Motor neuron (in vitro differentiated cells): ENCODE data around the gene DIS3L2. TPM values are rescaled to one million over a fixed set of nuclear protein-coding genes. Genes with fewer than 3 reads are reported as not detected.
"Not testable (repeated sequence)": the region's sequence is repeated elsewhere in the genome, so short reads cannot be mapped to it uniquely, and the experiment has no call there.

ENCODE experiments used
- ATAC-seq, 8 experiments: fragments of 200-7000 bp; cut with Tn5 transposase; replicated peaks in 6 of 8; 2 replicates each; pipeline ENCODE4 v1.8.0; 2021; ENCODE audit warnings: mild to moderate bottlenecking in 8 of 8, moderate library complexity in 8 of 8
- H3K27ac ChIP-seq, 2 donors: fragments of 250-450 bp; sonication (Bioruptor Pico); 2 replicates each; pipeline ENCODE4 v1.9.0; 2021; ENCODE audit warnings: antibody characterized with exemption in 2 of 2, mild to moderate bottlenecking in 2 of 2, moderate library complexity in 1 of 2
- H3K4me1 ChIP-seq, 2 donors: fragments of 250-450 bp; sonication (Bioruptor Pico); replicated peaks in 1 of 2; 2 replicates each; pipeline ENCODE4 v1.6.1; 2021; ENCODE audit warnings: antibody characterized with exemption in 2 of 2, mild to moderate bottlenecking in 2 of 2, moderate library complexity in 1 of 2
- H3K4me3 ChIP-seq, 5 donors: fragments of 250-450 bp; sonication (Bioruptor Pico); 2 replicates each; pipeline ENCODE4 v1.9.0; 2021; ENCODE audit warnings: antibody characterized with exemption in 5 of 5, mild to moderate bottlenecking in 5 of 5, moderate library complexity in 4 of 5
- WGBS, 10 experiments: fragments of 450-650 bp; shearing (Covaris generic); methylation state at CpG; one replicate each; pipeline ENCODE4 v1.0.0; 2022; 5-methylcytosine and 5-hydroxymethylcytosine counted together
- in situ Hi-C, 9 experiments: fragments of 400-800 bp; cut with MboI; loops; one replicate each; pipeline ENCODE4 v1.15.0; 2021; ENCODE audit warnings: low sequenced_read_pairs in 9 of 9, low pct_unique_long_range_greater_than_20kb in 2 of 9; ENCODE audit not compliant: unreplicated experiment in 9 of 9
- total RNA-seq, 8 experiments: library from RNA; unstranded; fragments of 300-600 nt; gene quantifications; 2 replicates each; pipeline versions ENCODE4 v1.2.3 to v1.2.4, GENCODE V29; 2022

The DIS3L2 gene
- total RNA-seq, 8 experiments from 2014 or later, result 10.6 to 33.1 (median 21.8) TPM

- Histone ChIP-seq H3K4me1 (peaks cover 0 to 9% of the 10 kb centered on the region in 2 donors), H3K4me3 (no peak overlapping the region), H3K27ac (no peak overlapping the region)
- no peak for ATAC-seq
- WGBS, 10 experiments, result 50 to 94% (median 80%) methylated on average over 1 to 5 of the region's 12 CpGs; no CpG with 5 or more reads in 4 of the 10 experiments
- in situ Hi-C loops, result no loop called here
Measured at GRCh38 chr2:231941673-231942072, 19.8 kb upstream of the DIS3L2 start.

GRCh38 chr2:231942180-231942579, 19.3 kb upstream of the DIS3L2 start:
- 31 to 100% (median 86%) methylated on average over 2 to 6 of the region's 6 CpGs; no CpG with 5 or more reads in 1 of the 10 experiments for WGBS, 10 experiments
- no peak overlapping the region for H3K27ac ChIP-seq
- H3K4me3 ChIP-seq, result no peak overlapping the region
- no peak for ATAC-seq
- H3K4me1 ChIP-seq, result peaks cover 0 to 9% of the 10 kb centered on the region in 2 donors
- in situ Hi-C loops, result no loop called here

- Histone ChIP-seq H3K4me3 (no peak overlapping the region), H3K4me1 (no peaks in the 10 kb centered on the region), H3K27ac (no peak overlapping the region)
- no peak for ATAC-seq
- 55 to 100% (median 85%) methylated on average over 2 to 12 of the region's 15 CpGs; no CpG with 5 or more reads in 1 of the 10 experiments for WGBS, 10 experiments
- in situ Hi-C loops, result no loop called here
Measured at GRCh38 chr2:231946241-231946814, 15.2 kb upstream of the DIS3L2 start.

GRCh38 chr2:231947112-231947511, 14.4 kb upstream of the DIS3L2 start:
- in situ Hi-C loops, ATAC-seq, H3K4me1 ChIP-seq, H3K27ac ChIP-seq, H3K4me3 ChIP-seq: not testable (repeated sequence)
- WGBS, 10 experiments, result 17 to 88% (median 70%) methylated on average over 1 to 8 of the region's 11 CpGs; no CpG with 5 or more reads in 2 of the 10 experiments

- 25 to 100% (median 81%) methylated on average over 2 to 6 of the region's 7 CpGs; no CpG with 5 or more reads in 2 of the 10 experiments for WGBS, 10 experiments
- in situ Hi-C loops, result no loop called here
- Histone ChIP-seq H3K27ac (no peak overlapping the region), H3K4me1 (no peaks in the 10 kb centered on the region), H3K4me3 (no peak overlapping the region)
- ATAC-seq, result no peak
Measured at GRCh38 chr2:231947694-231948093, 13.8 kb upstream of the DIS3L2 start.

- Histone ChIP-seq H3K4me1 (no peaks in the 10 kb centered on the region), H3K27ac (no peak overlapping the region), H3K4me3 (no peak overlapping the region)
- WGBS, 10 experiments, result 49 to 100% (median 83%) methylated on average over 1 to 2 of the region's 2 CpGs; no CpG with 5 or more reads in 1 of the 10 experiments
- ATAC-seq, result no peak
- in situ Hi-C loops, result no loop called here
Measured at GRCh38 chr2:231951452-231952035, 10.0 kb upstream of the DIS3L2 start.

- Histone ChIP-seq H3K4me1 (peaks cover 4 to 5% of the 10 kb centered on the region in 2 donors), H3K4me3 (no peak overlapping the region), H3K27ac (no peak overlapping the region)
- 80 to 100% (median 92%) methylated on average over 2 to 5 of the region's 8 CpGs; no CpG with 5 or more reads in 2 of the 10 experiments for WGBS, 10 experiments
- in situ Hi-C loops, result no loop called here
- ATAC-seq, result no peak
Measured at GRCh38 chr2:231955758-231956472, 5.6 kb upstream of the DIS3L2 start.

- Histone ChIP-seq H3K4me3 (no peak overlapping the region), H3K27ac (no peak overlapping the region), H3K4me1 (peaks cover 6 to 7% of the 10 kb centered on the region in 2 donors)
- no peak for ATAC-seq
- 33 to 93% (median 80%) methylated on average over 1 to 4 of the region's 4 CpGs; no CpG with 5 or more reads in 1 of the 10 experiments for WGBS, 10 experiments
- in situ Hi-C loops, result no loop called here
Measured at GRCh38 chr2:231957913-231958763, 3.4 kb upstream of the DIS3L2 start.

- Histone ChIP-seq H3K27ac (peak overlapping the region; percentile 93 to 95), H3K4me1 (peaks cover 6 to 7% of the 10 kb centered on the region in 2 donors), H3K4me3 (peak overlapping the region; percentile 64 to 84 (median 76))
- in situ Hi-C loops, result no loop called here
- no peak for ATAC-seq
- WGBS, 10 experiments, result 20 to 100% (median 69%) methylated on average over 1 to 16 of the region's 18 CpGs; no CpG with 5 or more reads in 2 of the 10 experiments
Measured at GRCh38 chr2:231960810-231961348, 634 bp upstream of the DIS3L2 start.

- WGBS, 10 experiments, result 0 to 100% (median 61%) methylated on average over 1 of the region's 1 CpG; no CpG with 5 or more reads in 2 of the 10 experiments
- peaks cover 6 to 7% of the 10 kb centered on the region in 2 donors for H3K4me1 ChIP-seq
- no peak overlapping the region for H3K27ac ChIP-seq
- ATAC-seq, result no peak
- H3K4me3 ChIP-seq, result no peak overlapping the region
- in situ Hi-C loops, result no loop called here
Measured at GRCh38 chr2:231965102-231965501, 3.6 kb downstream of the DIS3L2 start.

- no peak overlapping the region for H3K4me3 ChIP-seq
- ATAC-seq, result no peak
- 43 to 100% (median 90%) methylated on average over 1 to 4 of the region's 4 CpGs; no CpG with 5 or more reads in 1 of the 10 experiments for WGBS, 10 experiments
- H3K27ac ChIP-seq, result no peak overlapping the region
- in situ Hi-C loops, result no loop called here
- no peaks in the 10 kb centered on the region for H3K4me1 ChIP-seq
Measured at GRCh38 chr2:231966886-231967285, 5.4 kb downstream of the DIS3L2 start.

- WGBS, 10 experiments, result 84 to 100% (median 95%) methylated on average over 1 to 6 of the region's 6 CpGs
- H3K27ac ChIP-seq, result no peak overlapping the region
- in situ Hi-C loops, result no loop called here
- no peak overlapping the region for H3K4me3 ChIP-seq
- ATAC-seq, result no peak
- no peaks in the 10 kb centered on the region for H3K4me1 ChIP-seq
Measured at GRCh38 chr2:231968820-231969219, 7.3 kb downstream of the DIS3L2 start.
